Measurements from ENCODE around the gene MOB3B. TPM values are rescaled to one million over a fixed set of nuclear protein-coding genes. Genes with fewer than 3 reads are reported as not detected.

MOB3B gene
- total RNA-seq, 1 experiment from 2014 or later, result 0.03 TPM

DNA sequence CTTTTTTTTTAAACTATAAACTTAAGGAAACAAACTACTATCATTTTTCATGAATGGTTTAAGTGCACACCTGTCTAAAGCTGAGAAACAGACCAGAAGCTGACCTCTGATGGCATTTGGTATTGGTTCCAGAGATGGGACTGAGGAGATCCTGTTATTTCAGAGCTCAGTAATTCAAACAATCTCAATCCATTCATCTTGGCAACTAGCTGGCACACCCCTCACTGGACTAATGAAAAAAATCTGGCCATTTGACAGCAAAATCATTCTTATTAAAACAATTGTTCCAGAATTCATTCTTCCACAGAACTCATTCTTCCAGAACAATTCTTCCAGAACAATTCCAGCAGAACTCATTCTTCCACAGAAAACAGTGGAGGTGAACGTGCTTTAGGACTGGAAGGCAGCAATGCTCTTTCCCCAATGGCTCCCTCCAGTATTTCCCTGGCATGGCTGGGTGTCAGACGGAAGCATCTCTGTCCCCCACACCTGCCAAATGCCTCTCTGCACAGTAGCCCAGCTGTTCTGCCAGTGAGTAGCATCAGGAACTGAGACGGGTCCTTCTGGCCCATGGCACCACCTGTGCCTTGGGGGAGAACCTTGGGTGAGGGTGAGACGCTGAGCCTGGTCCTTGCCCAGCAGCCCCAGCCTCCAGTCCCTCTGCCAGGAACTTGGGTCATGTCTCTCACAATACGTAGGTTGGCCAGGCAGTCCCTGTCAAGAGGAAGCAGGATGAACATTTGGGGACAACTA is 145.2 kb downstream of the MOB3B start:
- Histone ChIP-seq H3K27ac (ENCODE audit: low read length) (no peak overlapping the region), H3K4me1 (ENCODE audit: control insufficient read depth, insufficient read depth, low read length) (no peaks in the 10 kb centered on the region), H3K9me3 (ENCODE audit: control insufficient read depth, insufficient read depth, low read depth, low read length) (no peaks in the 10 kb centered on the region), H3K27me3 (ENCODE audit: control insufficient read depth, insufficient read depth, low read length) (no peaks in the 10 kb centered on the region), H3K4me3 (ENCODE audit: low read depth in 2 of 2, low read length in 2 of 2) (no peak overlapping the region), H3K36me3 (ENCODE audit: control insufficient read depth, insufficient read depth, low read length) (no peaks in the 10 kb centered on the region)
- ATAC-seq (no peak), DNase-seq (ENCODE audit: low read depth, low spot score) (no peak)
- no TSS peak for BruUV-seq (replicated peaks)
- POLR2A ChIA-PET, result no interaction called here
- CTCF ChIA-PET, result no interaction called here
- intact Hi-C loops (cut with micrococcal nuclease; ENCODE audit: unreplicated experiment), result no loop called here
- in situ Hi-C loops (cut with HindIII; ENCODE audit: low pct_unique_long_range_greater_than_20kb, low sequenced_read_pairs), result no loop called here
- no peak for TF ChIP-seq POLR2AphosphoS5 (IDR thresholded peaks at IDR 0.05; ENCODE audit: low read depth, low read length)
- TF ChIP-seq SIN3A (IDR thresholded peaks at IDR 0.05; ENCODE audit: borderline replicate concordance, insufficient read depth, low read depth, low read length), result no peak
- TF ChIP-seq, protein P1, sequence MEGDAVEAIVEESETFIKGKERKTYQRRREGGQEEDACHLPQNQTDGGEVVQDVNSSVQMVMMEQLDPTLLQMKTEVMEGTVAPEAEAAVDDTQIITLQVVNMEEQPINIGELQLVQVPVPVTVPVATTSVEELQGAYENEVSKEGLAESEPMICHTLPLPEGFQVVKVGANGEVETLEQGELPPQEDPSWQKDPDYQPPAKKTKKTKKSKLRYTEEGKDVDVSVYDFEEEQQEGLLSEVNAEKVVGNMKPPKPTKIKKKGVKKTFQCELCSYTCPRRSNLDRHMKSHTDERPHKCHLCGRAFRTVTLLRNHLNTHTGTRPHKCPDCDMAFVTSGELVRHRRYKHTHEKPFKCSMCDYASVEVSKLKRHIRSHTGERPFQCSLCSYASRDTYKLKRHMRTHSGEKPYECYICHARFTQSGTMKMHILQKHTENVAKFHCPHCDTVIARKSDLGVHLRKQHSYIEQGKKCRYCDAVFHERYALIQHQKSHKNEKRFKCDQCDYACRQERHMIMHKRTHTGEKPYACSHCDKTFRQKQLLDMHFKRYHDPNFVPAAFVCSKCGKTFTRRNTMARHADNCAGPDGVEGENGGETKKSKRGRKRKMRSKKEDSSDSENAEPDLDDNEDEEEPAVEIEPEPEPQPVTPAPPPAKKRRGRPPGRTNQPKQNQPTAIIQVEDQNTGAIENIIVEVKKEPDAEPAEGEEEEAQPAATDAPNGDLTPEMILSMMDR (IDR thresholded peaks at IDR 0.05), result no peak
- no peak for TF ChIP-seq TCF7L2 (IDR thresholded peaks at IDR 0.05; ENCODE audit: low read depth, low read length)
- TF ChIP-seq, protein P2, sequence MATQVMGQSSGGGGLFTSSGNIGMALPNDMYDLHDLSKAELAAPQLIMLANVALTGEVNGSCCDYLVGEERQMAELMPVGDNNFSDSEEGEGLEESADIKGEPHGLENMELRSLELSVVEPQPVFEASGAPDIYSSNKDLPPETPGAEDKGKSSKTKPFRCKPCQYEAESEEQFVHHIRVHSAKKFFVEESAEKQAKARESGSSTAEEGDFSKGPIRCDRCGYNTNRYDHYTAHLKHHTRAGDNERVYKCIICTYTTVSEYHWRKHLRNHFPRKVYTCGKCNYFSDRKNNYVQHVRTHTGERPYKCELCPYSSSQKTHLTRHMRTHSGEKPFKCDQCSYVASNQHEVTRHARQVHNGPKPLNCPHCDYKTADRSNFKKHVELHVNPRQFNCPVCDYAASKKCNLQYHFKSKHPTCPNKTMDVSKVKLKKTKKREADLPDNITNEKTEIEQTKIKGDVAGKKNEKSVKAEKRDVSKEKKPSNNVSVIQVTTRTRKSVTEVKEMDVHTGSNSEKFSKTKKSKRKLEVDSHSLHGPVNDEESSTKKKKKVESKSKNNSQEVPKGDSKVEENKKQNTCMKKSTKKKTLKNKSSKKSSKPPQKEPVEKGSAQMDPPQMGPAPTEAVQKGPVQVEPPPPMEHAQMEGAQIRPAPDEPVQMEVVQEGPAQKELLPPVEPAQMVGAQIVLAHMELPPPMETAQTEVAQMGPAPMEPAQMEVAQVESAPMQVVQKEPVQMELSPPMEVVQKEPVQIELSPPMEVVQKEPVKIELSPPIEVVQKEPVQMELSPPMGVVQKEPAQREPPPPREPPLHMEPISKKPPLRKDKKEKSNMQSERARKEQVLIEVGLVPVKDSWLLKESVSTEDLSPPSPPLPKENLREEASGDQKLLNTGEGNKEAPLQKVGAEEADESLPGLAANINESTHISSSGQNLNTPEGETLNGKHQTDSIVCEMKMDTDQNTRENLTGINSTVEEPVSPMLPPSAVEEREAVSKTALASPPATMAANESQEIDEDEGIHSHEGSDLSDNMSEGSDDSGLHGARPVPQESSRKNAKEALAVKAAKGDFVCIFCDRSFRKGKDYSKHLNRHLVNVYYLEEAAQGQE (IDR thresholded peaks at IDR 0.05; ENCODE audit: insufficient read depth in 1 of 2, low read depth in 2 of 2, low read length in 1 of 2), result no peak

DNA sequence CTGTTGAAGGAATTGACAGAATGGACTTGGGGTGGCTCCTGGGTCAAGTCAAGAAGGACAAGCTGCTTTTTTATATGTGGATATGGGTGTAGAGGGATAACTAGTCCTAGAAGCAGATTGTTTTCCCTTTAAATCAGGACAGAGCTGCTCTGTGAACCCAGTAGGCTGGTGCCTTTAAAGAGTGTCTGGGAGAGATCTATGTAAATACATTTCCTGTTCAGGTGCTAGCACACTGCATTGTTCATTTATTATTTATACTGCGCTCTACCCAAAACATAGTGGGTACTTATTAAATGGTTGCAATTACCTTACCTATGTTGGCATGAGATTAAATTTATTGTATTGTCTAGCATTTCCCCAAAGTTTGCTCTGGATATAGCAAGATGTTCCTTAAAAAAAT is 146.1 kb downstream of the MOB3B start:
- CTCF ChIA-PET, result no interaction called here
- Histone ChIP-seq H3K36me3 (ENCODE audit: control insufficient read depth, insufficient read depth, low read length) (no peaks in the 10 kb centered on the region), H3K27ac (ENCODE audit: low read length) (no peak overlapping the region), H3K27me3 (ENCODE audit: control insufficient read depth, insufficient read depth, low read length) (no peaks in the 10 kb centered on the region), H3K4me1 (ENCODE audit: control insufficient read depth, insufficient read depth, low read length) (no peaks in the 10 kb centered on the region), H3K4me3 (ENCODE audit: low read depth in 2 of 2, low read length in 2 of 2) (no peak overlapping the region), H3K9me3 (ENCODE audit: control insufficient read depth, insufficient read depth, low read depth, low read length) (no peaks in the 10 kb centered on the region)
- no TSS peak for BruUV-seq (replicated peaks)
- DNase-seq (ENCODE audit: low read depth, low spot score) (no peak), ATAC-seq (no peak)
- TF ChIP-seq TCF7L2 (IDR thresholded peaks at IDR 0.05; ENCODE audit: low read depth, low read length), result no peak
- TF ChIP-seq, protein P1 (IDR thresholded peaks at IDR 0.05), result no peak
- TF ChIP-seq, protein P2 (IDR thresholded peaks at IDR 0.05; ENCODE audit: insufficient read depth in 1 of 2, low read depth in 2 of 2, low read length in 1 of 2), result no peak
- no peak for TF ChIP-seq POLR2AphosphoS5 (IDR thresholded peaks at IDR 0.05; ENCODE audit: low read depth, low read length)
- TF ChIP-seq SIN3A (IDR thresholded peaks at IDR 0.05; ENCODE audit: borderline replicate concordance, insufficient read depth, low read depth, low read length), result no peak
- POLR2A ChIA-PET, result no interaction called here
- in situ Hi-C loops (cut with HindIII; ENCODE audit: low pct_unique_long_range_greater_than_20kb, low sequenced_read_pairs), result no loop called here
- intact Hi-C loops (cut with micrococcal nuclease; ENCODE audit: unreplicated experiment), result no loop called here

Measured in Panc1 (cell line).